BE2C (cell line): Measurements from ENCODE around the gene PEX5L.

ENCODE experiments used
- DNase-seq: peaks from one replicate; pipeline ENCODE4 v3.0.0-alpha.2; 2020
- H3K27me3 ChIP-seq: fragments of 250-450 bp; sonication (Bioruptor Pico); 2 replicates; pipeline ENCODE4 v1.5.1; 2020; ENCODE audit warnings: mild to moderate bottlenecking
- H3K36me3 ChIP-seq: fragments of 250-450 bp; sonication (Bioruptor Pico); 2 replicates; pipeline ENCODE4 v1.5.1; 2020; ENCODE audit warnings: mild to moderate bottlenecking
- H3K4me1 ChIP-seq: fragments of 250-450 bp; sonication (Bioruptor Pico); 2 replicates; pipeline ENCODE4 v1.5.1; 2020
- H3K4me3 ChIP-seq: 2 replicates; pipeline ENCODE4 v1.5.1; 2011; ENCODE audit warnings: low read depth, low read length
- H3K9me3 ChIP-seq: fragments of 250-450 bp; sonication (Bioruptor Pico); 2 replicates; pipeline ENCODE4 v1.5.1; 2020
- TF ChIP-seq, protein P1 (sequence below): IDR thresholded peaks from 2 replicates; pipeline ENCODE4 v1.5.1; 2012; ENCODE audit warnings: mild to moderate bottlenecking, low read depth, low read length

Gene PEX5L

DNA sequence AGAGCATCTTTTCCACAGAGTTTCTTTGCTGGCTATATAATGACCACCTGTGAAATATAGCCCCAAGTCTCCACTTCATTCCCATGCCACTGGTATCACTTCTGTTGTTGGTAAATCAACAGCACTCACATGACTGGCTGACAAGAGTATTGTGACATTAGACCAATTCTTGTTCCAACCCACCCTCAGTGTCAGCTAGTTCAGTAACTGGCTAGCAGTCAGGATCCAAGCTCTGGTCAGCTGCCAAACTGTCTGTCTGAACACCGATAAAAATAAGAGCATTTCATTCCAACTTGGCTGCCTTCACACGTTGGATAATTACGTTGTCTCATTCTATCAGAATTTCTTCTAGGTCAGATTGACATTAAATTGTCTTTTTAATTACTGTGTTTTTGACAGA, 217.4 kb downstream of the PEX5L start:
- Histone ChIP-seq H3K36me3 (no peaks in the 10 kb centered on the region), H3K9me3 (no peaks in the 10 kb centered on the region), H3K27me3 (no peaks in the 10 kb centered on the region), H3K4me3 (no peak overlapping the region), H3K4me1 (no peaks in the 10 kb centered on the region; the same call in 1 of the 2 replicates)
- no peak for DNase-seq
- TF ChIP-seq, protein P1, sequence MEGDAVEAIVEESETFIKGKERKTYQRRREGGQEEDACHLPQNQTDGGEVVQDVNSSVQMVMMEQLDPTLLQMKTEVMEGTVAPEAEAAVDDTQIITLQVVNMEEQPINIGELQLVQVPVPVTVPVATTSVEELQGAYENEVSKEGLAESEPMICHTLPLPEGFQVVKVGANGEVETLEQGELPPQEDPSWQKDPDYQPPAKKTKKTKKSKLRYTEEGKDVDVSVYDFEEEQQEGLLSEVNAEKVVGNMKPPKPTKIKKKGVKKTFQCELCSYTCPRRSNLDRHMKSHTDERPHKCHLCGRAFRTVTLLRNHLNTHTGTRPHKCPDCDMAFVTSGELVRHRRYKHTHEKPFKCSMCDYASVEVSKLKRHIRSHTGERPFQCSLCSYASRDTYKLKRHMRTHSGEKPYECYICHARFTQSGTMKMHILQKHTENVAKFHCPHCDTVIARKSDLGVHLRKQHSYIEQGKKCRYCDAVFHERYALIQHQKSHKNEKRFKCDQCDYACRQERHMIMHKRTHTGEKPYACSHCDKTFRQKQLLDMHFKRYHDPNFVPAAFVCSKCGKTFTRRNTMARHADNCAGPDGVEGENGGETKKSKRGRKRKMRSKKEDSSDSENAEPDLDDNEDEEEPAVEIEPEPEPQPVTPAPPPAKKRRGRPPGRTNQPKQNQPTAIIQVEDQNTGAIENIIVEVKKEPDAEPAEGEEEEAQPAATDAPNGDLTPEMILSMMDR = no peak

DNA sequence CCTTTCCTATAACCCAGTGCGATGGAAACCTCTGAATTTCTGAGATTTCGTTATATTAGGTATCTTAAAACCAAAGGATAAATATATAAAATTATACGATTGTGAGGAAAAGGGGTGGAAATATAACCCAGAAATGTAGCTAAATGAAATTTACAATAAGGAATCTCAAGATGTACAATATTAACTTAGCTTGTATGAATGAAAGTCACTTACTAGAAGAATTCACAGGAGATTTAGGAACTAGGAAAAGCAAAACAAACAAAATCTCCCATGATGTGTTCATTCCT, 224.7 kb downstream of the PEX5L start:
- DNase-seq = no peak
- Histone ChIP-seq H3K4me3 (no peak overlapping the region), H3K4me1 (no peaks in the 10 kb centered on the region), H3K36me3 (no peaks in the 10 kb centered on the region), H3K27me3 (no peaks in the 10 kb centered on the region), H3K9me3 (no peaks in the 10 kb centered on the region)
- TF ChIP-seq, protein P1 = no peak

DNA sequence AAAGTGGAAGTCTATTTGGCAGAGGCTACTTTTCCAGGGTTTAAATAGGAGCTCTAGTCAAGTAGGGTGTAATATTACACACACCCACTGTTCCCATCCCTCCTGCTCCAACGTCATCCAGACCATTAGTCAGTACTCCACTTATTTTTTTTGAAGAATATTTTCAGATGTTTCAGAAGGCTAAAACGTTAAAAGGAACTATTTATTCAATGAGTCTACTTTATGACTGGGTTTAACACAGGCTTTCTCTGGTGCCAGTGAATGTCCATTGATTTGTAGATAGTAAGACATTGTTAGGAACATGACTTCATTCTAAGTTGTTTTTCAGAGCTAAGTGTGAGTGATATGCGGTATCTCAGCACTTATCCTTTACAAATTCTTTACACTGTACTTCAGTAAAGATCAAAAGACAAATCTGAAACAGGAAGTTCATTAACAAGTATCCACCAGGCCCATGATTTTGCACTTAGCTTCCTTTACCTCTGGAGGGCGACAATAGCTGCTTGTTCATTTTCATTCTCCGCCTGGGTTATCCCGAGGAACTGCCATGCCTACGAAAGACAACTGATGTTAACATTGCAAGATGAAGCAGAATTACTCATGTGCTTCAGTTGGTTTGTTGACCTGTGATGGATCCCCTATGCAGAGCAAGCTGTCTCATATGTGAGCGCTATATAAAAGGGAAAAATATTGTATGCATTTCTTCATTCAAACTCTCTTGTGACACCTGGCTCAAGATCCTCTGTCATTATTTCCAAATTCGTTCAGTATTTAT, 225.2 kb downstream of the PEX5L start:
- DNase-seq = peak; percentile 55
- Histone ChIP-seq H3K9me3 (no peaks in the 10 kb centered on the region), H3K4me1 (no peaks in the 10 kb centered on the region), H3K27me3 (no peaks in the 10 kb centered on the region), H3K4me3 (no peak overlapping the region), H3K36me3 (no peaks in the 10 kb centered on the region)
- TF ChIP-seq, protein P1 = peak; percentile 88

DNA sequence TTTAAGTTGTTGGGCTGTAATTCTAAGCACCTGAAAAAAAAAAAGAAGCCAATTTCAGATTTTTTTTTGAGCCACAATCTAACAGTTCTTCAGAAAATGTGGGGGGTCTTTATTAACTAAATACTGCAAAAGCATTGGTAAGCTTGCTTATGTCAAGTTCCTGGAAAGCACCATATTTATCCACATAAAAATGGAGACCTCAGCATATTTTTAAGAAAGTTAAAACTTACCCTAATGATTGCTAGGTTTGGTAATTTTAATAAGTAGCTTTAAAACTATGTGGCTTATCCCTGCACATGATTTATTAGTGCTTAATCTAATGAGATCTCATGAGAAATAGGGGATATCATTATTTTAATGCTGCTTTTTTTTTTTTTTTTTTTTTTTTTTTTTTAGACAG, 227.1 kb downstream of the PEX5L start:
- DNase-seq = no peak
- H3K9me3 ChIP-seq = no peaks in the 10 kb centered on the region
- no peaks in the 10 kb centered on the region for H3K4me1 ChIP-seq
- no peaks in the 10 kb centered on the region for H3K27me3 ChIP-seq
- H3K36me3 ChIP-seq = no peaks in the 10 kb centered on the region
- no peak overlapping the region for H3K4me3 ChIP-seq
- TF ChIP-seq, protein P1 = no peak

DNA sequence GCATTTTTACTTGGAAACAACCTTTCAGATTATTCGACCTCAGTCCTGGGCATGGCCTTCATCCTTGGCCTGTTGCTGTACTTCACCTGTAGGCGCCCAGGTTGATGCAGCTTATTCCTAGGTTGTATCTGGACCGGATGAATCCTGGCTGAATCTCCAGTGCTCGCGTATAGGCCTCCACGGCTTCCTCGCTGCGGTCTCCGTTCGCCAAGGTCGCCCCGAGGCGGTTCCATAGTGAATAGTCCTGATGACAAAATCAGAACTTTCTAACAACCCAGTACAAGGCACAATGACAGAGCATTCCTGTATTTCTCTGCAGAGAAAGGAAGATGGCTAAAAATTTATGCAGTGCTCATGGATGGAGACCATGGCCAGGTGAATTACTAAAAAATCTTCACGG, 229.1 kb downstream of the PEX5L start:
- no peaks in the 10 kb centered on the region for H3K9me3 ChIP-seq
- TF ChIP-seq, protein P1 = no peak
- H3K4me3 ChIP-seq = no peak overlapping the region
- no peaks in the 10 kb centered on the region for H3K4me1 ChIP-seq
- H3K27me3 ChIP-seq = no peaks in the 10 kb centered on the region
- H3K36me3 ChIP-seq = no peaks in the 10 kb centered on the region
- no peak for DNase-seq

DNA sequence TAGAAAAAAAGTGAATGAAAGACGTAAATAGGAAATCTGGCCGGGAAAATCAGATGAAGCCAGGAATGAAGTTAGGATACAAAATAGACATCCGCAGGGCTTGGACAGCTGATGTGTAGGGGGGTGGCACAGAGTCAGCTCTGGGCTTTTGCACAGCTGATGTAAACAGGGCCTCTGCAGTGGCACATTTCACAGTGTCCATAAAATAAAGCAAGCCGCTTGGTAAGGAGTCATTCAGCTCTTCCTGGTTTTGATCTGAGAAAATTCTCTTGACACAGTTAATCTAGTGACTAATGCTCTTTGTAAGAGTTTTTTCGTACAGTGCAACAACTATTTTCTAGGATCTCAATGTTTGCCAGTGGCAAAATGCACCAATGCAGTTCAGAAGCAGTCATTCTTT, 230.6 kb downstream of the PEX5L start:
- no peak for DNase-seq
- no peak overlapping the region for H3K4me3 ChIP-seq
- H3K4me1 ChIP-seq = no peaks in the 10 kb centered on the region

More for the DNA sequence above, 230.6 kb downstream of the PEX5L start:
- TF ChIP-seq, protein P1 = no peak
- no peaks in the 10 kb centered on the region for H3K27me3 ChIP-seq
- no peaks in the 10 kb centered on the region for H3K36me3 ChIP-seq
- no peaks in the 10 kb centered on the region for H3K9me3 ChIP-seq
